HL-60 (cell line): ENCODE results near the gene MAP2.

Experiments used
- POLR2AphosphoS5 ChIP-seq: IDR thresholded peaks from 2 replicates; pipeline ENCODE4 v1.6.1; 2012; ENCODE audit warnings: low read depth
- TF ChIP-seq, protein P1 (sequence below): IDR thresholded peaks from one replicate; pipeline ENCODE4 v1.5.1; 2011; ENCODE audit warnings: low read length, control low read depth, inconsistent platforms; ENCODE audit not compliant: insufficient read depth

DNA sequence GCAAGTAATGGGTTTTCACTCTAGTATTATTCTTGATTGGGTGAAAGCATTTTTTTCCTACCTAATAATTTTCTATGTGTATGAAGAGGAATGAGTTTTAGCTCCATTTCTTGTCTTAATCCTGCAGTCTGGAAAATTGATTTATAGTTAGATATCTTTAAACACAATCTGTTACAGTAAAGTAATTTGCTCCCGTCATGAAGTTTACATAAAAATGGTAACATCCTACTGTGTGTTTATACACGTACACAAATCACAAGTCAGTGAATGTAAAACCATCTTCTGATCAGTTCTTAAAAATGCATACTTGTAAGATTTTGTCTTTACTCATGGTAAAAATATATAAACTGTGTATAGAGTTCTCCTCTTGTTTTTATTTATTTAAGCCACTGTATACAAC lies 51.1 kb downstream of the MAP2 start:
- TF ChIP-seq POLR2AphosphoS5 = no peak
- TF ChIP-seq, protein P1, sequence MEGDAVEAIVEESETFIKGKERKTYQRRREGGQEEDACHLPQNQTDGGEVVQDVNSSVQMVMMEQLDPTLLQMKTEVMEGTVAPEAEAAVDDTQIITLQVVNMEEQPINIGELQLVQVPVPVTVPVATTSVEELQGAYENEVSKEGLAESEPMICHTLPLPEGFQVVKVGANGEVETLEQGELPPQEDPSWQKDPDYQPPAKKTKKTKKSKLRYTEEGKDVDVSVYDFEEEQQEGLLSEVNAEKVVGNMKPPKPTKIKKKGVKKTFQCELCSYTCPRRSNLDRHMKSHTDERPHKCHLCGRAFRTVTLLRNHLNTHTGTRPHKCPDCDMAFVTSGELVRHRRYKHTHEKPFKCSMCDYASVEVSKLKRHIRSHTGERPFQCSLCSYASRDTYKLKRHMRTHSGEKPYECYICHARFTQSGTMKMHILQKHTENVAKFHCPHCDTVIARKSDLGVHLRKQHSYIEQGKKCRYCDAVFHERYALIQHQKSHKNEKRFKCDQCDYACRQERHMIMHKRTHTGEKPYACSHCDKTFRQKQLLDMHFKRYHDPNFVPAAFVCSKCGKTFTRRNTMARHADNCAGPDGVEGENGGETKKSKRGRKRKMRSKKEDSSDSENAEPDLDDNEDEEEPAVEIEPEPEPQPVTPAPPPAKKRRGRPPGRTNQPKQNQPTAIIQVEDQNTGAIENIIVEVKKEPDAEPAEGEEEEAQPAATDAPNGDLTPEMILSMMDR = no peak
